GM18499 (cell line): ENCODE measurements around the gene CRHR2.
"Not testable (repeated sequence)": the region's sequence is repeated elsewhere in the genome, so short reads cannot be mapped to it uniquely, and the experiment has no call there.

Source experiments
- ATAC-seq: cut with Tn5 transposase; IDR thresholded peaks from one replicate; pipeline ENCODE4 v1.9.1; 2021; ENCODE audit warnings: moderate number of reproducible peaks; ENCODE audit not compliant: insufficient read depth, unreplicated experiment

CRHR2 gene

GRCh38 chr7:30657131-30657530 is 25.1 kb downstream of the CRHR2 start:
- no peak for ATAC-seq

GRCh38 chr7:30656006-30656957 is 26.0 kb downstream of the CRHR2 start:
- ATAC-seq, result no peak

GRCh38 chr7:30655096-30655970 is 26.9 kb downstream of the CRHR2 start:
- no peak for ATAC-seq

- ATAC-seq, result no peak
Measured at GRCh38 chr7:30654296-30655090, 27.8 kb downstream of the CRHR2 start.

GRCh38 chr7:30652698-30653641 is 29.3 kb downstream of the CRHR2 start:
- ATAC-seq, result no peak

- ATAC-seq, result no peak
Measured at GRCh38 chr7:30652132-30652531, 30.1 kb downstream of the CRHR2 start.

GRCh38 chr7:30650421-30650808 is 31.8 kb downstream of the CRHR2 start:
- no peak for ATAC-seq

- ATAC-seq, result no peak
Measured at GRCh38 chr7:30649717-30650420, 32.4 kb downstream of the CRHR2 start.

- no peak for ATAC-seq
Measured at GRCh38 chr7:30648744-30649540, 33.3 kb downstream of the CRHR2 start.

- no peak for ATAC-seq
Measured at GRCh38 chr7:30647589-30648364, 34.5 kb downstream of the CRHR2 start.

- no peak for ATAC-seq
Measured at GRCh38 chr7:30646154-30646553, 36.1 kb downstream of the CRHR2 start.

GRCh38 chr7:30645661-30646060 is 36.6 kb downstream of the CRHR2 start:
- no peak for ATAC-seq

- no peak for ATAC-seq
Measured at GRCh38 chr7:30644286-30644955, 37.8 kb downstream of the CRHR2 start.

- ATAC-seq, result no peak
Measured at GRCh38 chr7:30642789-30643188, 39.5 kb downstream of the CRHR2 start.

GRCh38 chr7:30642322-30642721 is 39.9 kb downstream of the CRHR2 start:
- ATAC-seq, result not testable (repeated sequence)

- ATAC-seq, result no peak
Measured at GRCh38 chr7:30635798-30636197, 46.5 kb downstream of the CRHR2 start.
